Calu3 (cell line): ENCODE measurements around the gene HOXC10. TPM values are rescaled to one million over a fixed set of nuclear protein-coding genes. Genes with fewer than 3 reads are reported as not detected.

Experiments used
- BruUV-seq: library from RNA; stranded (reverse); fragments of 400-500 nt; replicated peaks from 2 replicates; lab custom pipeline; 2021; lab: Mats Ljungman, UMichigan
- CTCF ChIA-PET: fragments of 300-600 bp; sonication (Branson Sonifier 250); formaldehyde crosslinking; loops from one replicate; lab custom pipeline; 2022; ENCODE audit warnings: antibody characterized with exemption; lab: Charles Lee
- DNase-seq: peaks from one replicate; pipeline ENCODE4 v3.0.0; 2022
- H3K27ac Mint-ChIP-seq: one replicate; pipeline ENCODE4 v1.8.0; 2022; ENCODE audit warnings: mixed read lengths; ENCODE audit not compliant: unreplicated experiment
- H3K27me3 Mint-ChIP-seq: one replicate; pipeline ENCODE4 v1.8.0; 2022; ENCODE audit warnings: mixed read lengths; ENCODE audit not compliant: unreplicated experiment
- H3K36me3 Mint-ChIP-seq: one replicate; pipeline ENCODE4 v1.8.0; 2022; ENCODE audit warnings: mild to moderate bottlenecking, moderate library complexity, mixed read lengths; ENCODE audit not compliant: insufficient read depth, unreplicated experiment
- H3K4me1 Mint-ChIP-seq: one replicate; pipeline ENCODE4 v1.8.0; 2022; ENCODE audit warnings: mild to moderate bottlenecking, low read depth, mixed read lengths; ENCODE audit not compliant: unreplicated experiment
- H3K4me3 Mint-ChIP-seq: one replicate; pipeline ENCODE4 v1.8.0; 2022; ENCODE audit warnings: mild to moderate bottlenecking, low read depth, moderate library complexity, mixed read lengths; ENCODE audit not compliant: unreplicated experiment
- H3K9me3 Mint-ChIP-seq: one replicate; pipeline ENCODE4 v1.8.0; 2022; ENCODE audit warnings: low read depth, mixed read lengths; ENCODE audit not compliant: unreplicated experiment
- CTCF ChIP-seq: fragments of 200-600 bp; IDR thresholded peaks from one replicate; pipeline ENCODE4 v1.8.0; 2022; ENCODE audit warnings: antibody characterized with exemption; ENCODE audit not compliant: unreplicated experiment
- intact Hi-C: fragments of 100-400 bp; cut with micrococcal nuclease; formaldehyde crosslinking; loops from one replicate; pipeline ENCODE4 v1.10.0; 2022; ENCODE audit not compliant: unreplicated experiment
- total RNA-seq: library from RNA; stranded (reverse); gene quantifications from 2 replicates; pipeline ENCODE4 v1.2.3, GENCODE V29; 2022

HOXC10 gene
- total RNA-seq, 1 experiment from 2014 or later, result 0.71 TPM

DNA sequence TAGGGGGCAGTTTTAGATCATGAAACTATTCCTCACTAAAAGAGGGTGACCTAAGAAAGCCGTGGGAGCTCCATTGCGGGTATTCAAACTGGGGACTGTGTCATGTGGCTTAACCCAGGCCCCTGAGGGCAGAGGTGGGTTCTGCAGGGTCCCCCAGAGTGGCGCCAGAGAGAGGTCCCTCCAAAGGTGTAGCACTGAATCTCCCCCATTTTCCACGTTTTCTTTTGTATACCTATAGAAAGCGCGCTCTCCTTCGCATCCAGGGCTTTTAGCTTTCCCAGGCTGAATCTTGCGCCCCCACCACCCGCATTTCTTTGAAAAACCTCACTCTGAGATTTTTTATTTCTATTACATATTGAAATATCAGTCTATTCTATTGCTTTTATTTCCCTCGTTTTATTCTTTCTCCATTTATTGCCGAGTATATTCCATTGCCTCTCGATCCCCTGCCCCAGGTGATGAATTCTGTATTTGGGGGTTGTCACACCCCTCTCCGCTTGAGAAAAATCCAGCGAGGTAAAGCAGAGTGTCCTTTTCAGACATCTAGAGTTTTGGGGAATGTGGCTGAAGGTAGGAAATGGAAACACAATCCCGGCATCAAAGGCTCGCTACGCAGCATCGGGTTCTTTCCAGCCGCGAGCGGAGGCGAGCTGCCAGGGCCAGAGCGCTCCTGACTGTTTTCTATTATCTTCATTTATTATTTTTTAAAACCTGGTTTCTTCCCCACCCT lies 47.2 kb upstream of the HOXC10 start:
- no TSS peak for BruUV-seq
- CTCF ChIA-PET, result interaction anchor here (0.6 kb wide), 1 partner anchor 219 kb away, joined by 4 read pairs; no protein-coding TSS in a partner anchor
- no peak overlapping the region for H3K4me3 Mint-ChIP-seq
- H3K4me1 Mint-ChIP-seq, result no peaks in the 10 kb centered on the region
- TF ChIP-seq CTCF, result no peak
- DNase-seq, result no peak
- no peaks in the 10 kb centered on the region for H3K9me3 Mint-ChIP-seq
- intact Hi-C loops, result no loop called here
- H3K27me3 Mint-ChIP-seq, result peaks cover 97% of the 10 kb centered on the region
- H3K36me3 Mint-ChIP-seq, result no peaks in the 10 kb centered on the region
- H3K27ac Mint-ChIP-seq, result no peak overlapping the region

- H3K27ac Mint-ChIP-seq, result no peak within 1 kb of the TSS
- H3K4me3 Mint-ChIP-seq, result peak within 1 kb of the TSS; percentile 33
- BruUV-seq, result no TSS peak
- CTCF ChIA-PET, result interaction anchor here (0.6 kb wide), 3 partner anchors 12 to 107 kb away, joined by 3 to 4 read pairs (median 3); no protein-coding TSS in a partner anchor
- DNase-seq, result peak; percentile 67
- no peak for TF ChIP-seq CTCF
- H3K36me3 Mint-ChIP-seq, result no peaks in the 10 kb centered on the region
- no peaks in the 10 kb centered on the region for H3K9me3 Mint-ChIP-seq
- intact Hi-C loops, result no loop called here
- peaks cover 97% of the 10 kb centered on the region for H3K27me3 Mint-ChIP-seq
- H3K4me1 Mint-ChIP-seq, result no peaks in the 10 kb centered on the region
Measured at GRCh38 chr12:53938326-53939140, 46.4 kb upstream of the HOXC10 start, which contains the start of gene HOXC13. Gene HOXC13 (plus strand): TSS chr12:53938831. CDS start chr12:53938907, 76 bp downstream.

DNA sequence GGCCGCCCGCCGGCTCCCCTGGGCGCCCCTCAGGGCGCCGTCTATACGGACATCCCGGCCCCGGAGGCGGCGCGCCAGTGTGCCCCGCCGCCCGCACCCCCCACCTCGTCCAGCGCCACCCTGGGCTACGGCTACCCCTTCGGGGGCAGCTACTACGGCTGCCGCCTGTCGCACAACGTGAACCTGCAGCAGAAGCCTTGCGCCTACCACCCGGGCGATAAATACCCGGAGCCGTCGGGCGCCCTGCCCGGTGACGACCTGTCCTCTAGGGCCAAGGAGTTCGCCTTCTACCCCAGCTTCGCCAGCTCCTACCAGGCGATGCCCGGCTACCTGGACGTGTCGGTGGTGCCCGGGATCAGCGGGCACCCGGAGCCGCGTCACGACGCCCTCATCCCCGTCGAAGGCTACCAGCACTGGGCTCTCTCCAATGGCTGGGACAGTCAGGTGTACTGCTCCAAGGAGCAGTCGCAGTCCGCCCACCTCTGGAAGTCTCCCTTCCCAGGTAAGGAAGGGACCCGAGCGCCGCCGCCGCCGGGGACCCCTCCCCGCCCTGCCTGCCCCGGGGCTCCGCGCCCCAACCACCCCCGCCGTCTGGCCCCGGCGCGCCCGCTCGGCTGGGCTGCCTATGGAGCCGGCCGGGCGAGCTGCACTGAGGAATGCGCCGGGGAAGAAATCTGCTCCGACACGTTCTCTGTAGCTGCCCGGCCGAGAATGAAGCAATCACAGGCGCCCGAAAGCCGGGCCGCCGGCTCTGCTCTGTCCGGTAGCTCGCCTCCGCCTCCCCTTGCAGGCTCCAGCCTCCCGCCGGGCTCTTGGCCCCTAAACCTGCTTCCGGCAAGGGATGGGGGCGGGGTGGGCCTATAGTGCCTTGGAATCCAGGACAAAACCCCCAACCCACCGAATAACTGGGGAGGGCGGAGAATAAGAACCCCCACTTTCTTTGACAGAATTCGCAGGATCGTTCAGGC lies 45.5 kb upstream of the HOXC10 start:
- intact Hi-C loops, result no loop called here
- no peaks in the 10 kb centered on the region for H3K9me3 Mint-ChIP-seq
- peaks cover 97% of the 10 kb centered on the region for H3K27me3 Mint-ChIP-seq
- no peak for TF ChIP-seq CTCF
- H3K36me3 Mint-ChIP-seq, result no peaks in the 10 kb centered on the region
- peak; percentile 34 for DNase-seq
- no peak overlapping the region for H3K27ac Mint-ChIP-seq
- CTCF ChIA-PET, result interaction anchor here (0.6 kb wide), 1 partner anchor 100 kb away, joined by 3 read pairs; no protein-coding TSS in a partner anchor
- no peaks in the 10 kb centered on the region for H3K4me1 Mint-ChIP-seq
- peak overlapping the region; percentile 33 for H3K4me3 Mint-ChIP-seq
- no TSS peak for BruUV-seq
